H1 (cell line): ENCODE results near the gene GNAT1. TPM values are rescaled to one million over a fixed set of nuclear protein-coding genes. Genes with fewer than 3 reads are reported as not detected.

Experiments
- GABPA ChIP-seq: IDR thresholded peaks from 2 replicates; pipeline ENCODE4 v1.6.1; 2011; ENCODE audit warnings: mild to moderate bottlenecking, low read length, moderate library complexity, borderline replicate concordance; ENCODE audit not compliant: insufficient read depth
- HDAC6 ChIP-seq: IDR thresholded peaks from one replicate; pipeline ENCODE4 v1.7.1; 2012; ENCODE audit warnings: low read depth, mild to moderate bottlenecking, inconsistent platforms, low read length, moderate library complexity
- JUND ChIP-seq: IDR thresholded peaks from 2 replicates; pipeline ENCODE4 v1.6.1; 2011; ENCODE audit warnings: mild to moderate bottlenecking, improper control_type of control experiment, low read length
- KDM5A ChIP-seq: fragments of 200-600 bp; IDR thresholded peaks from 2 replicates; pipeline ENCODE4 v1.7.1; 2012; ENCODE audit warnings: mild to moderate bottlenecking, low read length, inconsistent platforms, mixed read lengths
- MAFK ChIP-seq: IDR thresholded peaks from 2 replicates; pipeline ENCODE4 v1.6.1; 2012; ENCODE audit warnings: low read depth, mild to moderate bottlenecking, improper control_type of control experiment, low read length
- polyA plus RNA-seq, 7 experiments: library from polyadenylated mRNA; depleted of rRNA in 3 of 7; stranded (reverse) in 5 of 7; unstranded in 2 of 7; fragments of >200 nt in 5 of 7; fragments of 200-250 nt in 2 of 7; gene quantifications; 1 replicate in 5 of 7; 2 replicates in 1 of 7; 4 replicates in 1 of 7; pipeline versions ENCODE4 v1.2.1 to v1.2.3, GENCODE V29; 2011 to 2013; ENCODE audit warnings: missing spikeins in 2 of 7, mixed read lengths in 2 of 7
- total RNA-seq: library from RNA; stranded (reverse); fragmentation: NEBNext Ultra II Directional; extraction: Animal tissue kit (Norgen Biotek cat#: 25700); gene quantifications from 2 replicates; pipeline ENCODE4 v1.2.1, GENCODE V29; 2021

GNAT1 gene
- total and polyA plus RNA-seq, 2 of the 8 experiments (the other 6 are each of a cell fraction or from before 2014, with no cell fraction given): 0.08 TPM; not detected in 1

DNA sequence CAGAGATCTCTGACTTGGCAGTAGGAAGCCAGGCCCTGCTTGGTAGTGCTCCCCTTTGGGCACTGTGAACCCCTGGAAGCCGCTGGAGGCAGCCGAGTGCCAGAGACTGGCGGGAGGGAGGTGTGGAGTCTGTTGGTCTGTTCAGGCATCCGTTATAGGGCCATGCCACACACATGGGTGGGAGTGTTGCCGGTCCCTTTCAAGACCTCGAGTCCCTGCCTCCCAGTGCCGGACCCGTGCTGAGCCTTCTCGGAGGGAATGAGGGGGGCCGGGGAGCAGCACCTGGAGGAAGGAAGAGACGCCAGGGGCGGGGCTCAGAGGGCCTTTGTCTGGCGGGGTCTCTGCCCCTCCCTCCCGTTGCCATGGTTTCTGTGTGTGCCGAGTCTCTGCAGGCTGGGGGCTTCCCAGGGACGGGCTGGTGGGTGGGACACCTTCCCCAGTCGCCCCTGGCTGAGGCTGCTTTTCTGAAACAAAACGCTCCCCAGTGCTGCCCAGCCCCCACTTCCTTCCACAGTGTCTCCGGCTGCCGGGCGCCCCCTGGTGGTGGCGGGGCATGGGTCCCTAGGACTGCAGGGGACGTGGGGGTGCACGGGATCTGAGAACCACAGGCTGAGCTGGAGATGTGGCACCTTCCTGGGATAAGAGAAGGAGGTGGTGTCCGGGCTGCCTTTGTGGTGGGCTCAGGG, 54.6 kb downstream of the GNAT1 start (continued):
- TF ChIP-seq HDAC6 (no peak), JUND (peak; percentile 44; the same call in 1 of the 2 replicates), MAFK (no peak; the same call in 1 of the 2 replicates), KDM5A (no peak), GABPA (peak; percentile 53; the same call in 1 of the 2 replicates)
